ENCODE results near the gene PDE8B. TPM values are rescaled to one million over a fixed set of nuclear protein-coding genes. Genes with fewer than 3 reads are reported as not detected.

Gene PDE8B
- total and polyA plus RNA-seq, 2 experiments from 2014 or later, result 0.45 to 0.91 TPM

DNA sequence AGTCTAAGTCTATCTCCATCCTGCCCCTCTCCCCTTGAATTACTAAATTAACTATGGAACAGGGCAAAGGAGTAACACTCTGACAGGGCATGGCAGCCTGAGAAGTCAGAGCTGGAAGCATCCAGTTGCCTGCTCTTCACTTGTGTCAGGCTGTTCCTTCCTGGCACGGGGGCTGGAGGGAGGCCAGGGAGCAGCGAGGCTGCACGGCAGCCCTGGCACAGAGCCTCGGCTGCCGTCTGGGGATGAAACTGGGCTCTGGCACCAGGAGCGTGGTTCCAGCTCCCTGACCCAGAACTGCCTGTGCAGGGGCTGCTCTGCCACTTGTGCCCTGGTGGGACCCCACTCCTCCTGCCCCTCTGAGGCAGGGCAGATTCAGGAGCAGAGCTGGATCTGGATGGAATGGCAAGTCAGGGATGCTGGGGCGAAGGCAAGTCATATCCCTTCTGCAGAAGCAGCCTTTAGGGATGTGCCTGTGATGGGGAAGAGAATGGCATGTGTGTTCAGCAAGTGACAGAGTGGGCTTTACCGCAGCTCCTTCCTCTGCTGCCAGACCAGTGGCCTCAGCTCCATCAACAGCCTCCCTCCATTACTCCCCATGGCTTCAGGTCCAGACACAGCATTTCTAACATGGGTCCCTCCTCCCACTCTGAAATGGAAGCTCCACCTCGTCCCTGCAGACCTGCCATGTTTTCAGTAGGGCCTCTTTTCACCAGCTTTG is 42.2 kb upstream of the PDE8B start:
- ATAC-seq (peak; percentile 26; the same call in 1 of the 3 replicates), DNase-seq (ENCODE audit: low spot score) (no peak)
- no peaks in the 10 kb centered on the region for H3K9me3 Mint-ChIP-seq

More for the DNA sequence above, 42.2 kb upstream of the PDE8B start:
- H3K27me3 ChIP-seq (ENCODE audit: insufficient read depth), result no peaks in the 10 kb centered on the region
- no peak overlapping the region for H3K4me2 ChIP-seq
- H3K27ac ChIP-seq (ENCODE audit: low read depth), result no peak overlapping the region
- Mint-ChIP-seq H3K4me1 (no peaks in the 10 kb centered on the region; the same call in 2 of the 3 replicates), H3K27ac (no peak overlapping the region), H3K27me3 (ENCODE audit: insufficient read depth, low read depth, poor library complexity) (no peaks in the 10 kb centered on the region), H3K36me3 (ENCODE audit: low read depth) (no peaks in the 10 kb centered on the region), H3K4me3 (no peak overlapping the region)
- no peaks in the 10 kb centered on the region for H3K79me2 ChIP-seq (replicated peaks; ENCODE audit: insufficient read depth)
- TF ChIP-seq EZH2phosphoT487 (IDR thresholded peaks at IDR 0.05; ENCODE audit: unreplicated experiment), result no peak
- TF ChIP-seq STAT1 (IDR thresholded peaks at IDR 0.05; ENCODE audit: unreplicated experiment), result no peak
- TF ChIP-seq ZNF114 (CRISPR knock-in tag; IDR thresholded peaks at IDR 0.05), result no peak
- TF ChIP-seq, protein P1, sequence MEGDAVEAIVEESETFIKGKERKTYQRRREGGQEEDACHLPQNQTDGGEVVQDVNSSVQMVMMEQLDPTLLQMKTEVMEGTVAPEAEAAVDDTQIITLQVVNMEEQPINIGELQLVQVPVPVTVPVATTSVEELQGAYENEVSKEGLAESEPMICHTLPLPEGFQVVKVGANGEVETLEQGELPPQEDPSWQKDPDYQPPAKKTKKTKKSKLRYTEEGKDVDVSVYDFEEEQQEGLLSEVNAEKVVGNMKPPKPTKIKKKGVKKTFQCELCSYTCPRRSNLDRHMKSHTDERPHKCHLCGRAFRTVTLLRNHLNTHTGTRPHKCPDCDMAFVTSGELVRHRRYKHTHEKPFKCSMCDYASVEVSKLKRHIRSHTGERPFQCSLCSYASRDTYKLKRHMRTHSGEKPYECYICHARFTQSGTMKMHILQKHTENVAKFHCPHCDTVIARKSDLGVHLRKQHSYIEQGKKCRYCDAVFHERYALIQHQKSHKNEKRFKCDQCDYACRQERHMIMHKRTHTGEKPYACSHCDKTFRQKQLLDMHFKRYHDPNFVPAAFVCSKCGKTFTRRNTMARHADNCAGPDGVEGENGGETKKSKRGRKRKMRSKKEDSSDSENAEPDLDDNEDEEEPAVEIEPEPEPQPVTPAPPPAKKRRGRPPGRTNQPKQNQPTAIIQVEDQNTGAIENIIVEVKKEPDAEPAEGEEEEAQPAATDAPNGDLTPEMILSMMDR (conservative IDR thresholded peaks at IDR 0.05; ENCODE audit: low read depth in 2 of 2), result no peak
- no peak for TF ChIP-seq CREB1 (CRISPR knock-in tag; IDR thresholded peaks at IDR 0.05; ENCODE audit: low read depth)
- TF ChIP-seq, protein P2, sequence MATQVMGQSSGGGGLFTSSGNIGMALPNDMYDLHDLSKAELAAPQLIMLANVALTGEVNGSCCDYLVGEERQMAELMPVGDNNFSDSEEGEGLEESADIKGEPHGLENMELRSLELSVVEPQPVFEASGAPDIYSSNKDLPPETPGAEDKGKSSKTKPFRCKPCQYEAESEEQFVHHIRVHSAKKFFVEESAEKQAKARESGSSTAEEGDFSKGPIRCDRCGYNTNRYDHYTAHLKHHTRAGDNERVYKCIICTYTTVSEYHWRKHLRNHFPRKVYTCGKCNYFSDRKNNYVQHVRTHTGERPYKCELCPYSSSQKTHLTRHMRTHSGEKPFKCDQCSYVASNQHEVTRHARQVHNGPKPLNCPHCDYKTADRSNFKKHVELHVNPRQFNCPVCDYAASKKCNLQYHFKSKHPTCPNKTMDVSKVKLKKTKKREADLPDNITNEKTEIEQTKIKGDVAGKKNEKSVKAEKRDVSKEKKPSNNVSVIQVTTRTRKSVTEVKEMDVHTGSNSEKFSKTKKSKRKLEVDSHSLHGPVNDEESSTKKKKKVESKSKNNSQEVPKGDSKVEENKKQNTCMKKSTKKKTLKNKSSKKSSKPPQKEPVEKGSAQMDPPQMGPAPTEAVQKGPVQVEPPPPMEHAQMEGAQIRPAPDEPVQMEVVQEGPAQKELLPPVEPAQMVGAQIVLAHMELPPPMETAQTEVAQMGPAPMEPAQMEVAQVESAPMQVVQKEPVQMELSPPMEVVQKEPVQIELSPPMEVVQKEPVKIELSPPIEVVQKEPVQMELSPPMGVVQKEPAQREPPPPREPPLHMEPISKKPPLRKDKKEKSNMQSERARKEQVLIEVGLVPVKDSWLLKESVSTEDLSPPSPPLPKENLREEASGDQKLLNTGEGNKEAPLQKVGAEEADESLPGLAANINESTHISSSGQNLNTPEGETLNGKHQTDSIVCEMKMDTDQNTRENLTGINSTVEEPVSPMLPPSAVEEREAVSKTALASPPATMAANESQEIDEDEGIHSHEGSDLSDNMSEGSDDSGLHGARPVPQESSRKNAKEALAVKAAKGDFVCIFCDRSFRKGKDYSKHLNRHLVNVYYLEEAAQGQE (IDR thresholded peaks at IDR 0.05; ENCODE audit: unreplicated experiment), result no peak
- TF ChIP-seq NANOG (IDR thresholded peaks at IDR 0.05; ENCODE audit: borderline replicate concordance), result no peak
- TF ChIP-seq JUNB (IDR thresholded peaks at IDR 0.05; ENCODE audit: unreplicated experiment), result no peak
- no peak for TF ChIP-seq POLR2AphosphoS5 (IDR thresholded peaks at IDR 0.05; ENCODE audit: low read depth)
- TF ChIP-seq ZNF462 (CRISPR knock-in tag; IDR thresholded peaks at IDR 0.05), result no peak
- no peak for TF ChIP-seq ETS1 (IDR thresholded peaks at IDR 0.05)
- TF ChIP-seq EZH2 (IDR thresholded peaks at IDR 0.05; ENCODE audit: low read depth, unreplicated experiment), result no peak
- TF ChIP-seq ZNF331 (CRISPR knock-in tag; IDR thresholded peaks at IDR 0.05; ENCODE audit: low read depth), result no peak
- no peak overlapping the region for H2AFZ ChIP-seq
- no peaks in the 10 kb centered on the region for H4K20me1 ChIP-seq (replicated peaks; ENCODE audit: insufficient read depth)
- H3K9me2 ChIP-seq (ENCODE audit: insufficient read depth), result peaks cover 4% of the 10 kb centered on the region; the same call in 1 of the 2 replicates
- no peaks in the 10 kb centered on the region for H3K4me1 ChIP-seq (ENCODE audit: insufficient read depth)
- no peaks in the 10 kb centered on the region for H3K36me3 ChIP-seq (ENCODE audit: insufficient read depth)
- no peaks in the 10 kb centered on the region for H3F3A ChIP-seq (replicated peaks; ENCODE audit: low read depth)
- no peak overlapping the region for H3K4me3 ChIP-seq

Data from GM23338 (cell line).